DND-41 (cell line): ENCODE results near the gene PARVA.

Experiments used
- EZH2 ChIP-seq: IDR thresholded peaks from 3 replicates; pipeline ENCODE4 v1.6.1; 2012; ENCODE audit warnings: borderline replicate concordance, low read depth, mild to moderate bottlenecking, moderate library complexity, low read length, inconsistent platforms; ENCODE audit not compliant: severe bottlenecking
- TF ChIP-seq, protein P1 (sequence below): IDR thresholded peaks from 2 replicates; pipeline ENCODE4 v1.5.1; 2012; ENCODE audit warnings: borderline replicate concordance, low read length, moderate library complexity, mild to moderate bottlenecking; ENCODE audit not compliant: poor library complexity, severe bottlenecking; ENCODE audit errors: extremely low read depth

DNA sequence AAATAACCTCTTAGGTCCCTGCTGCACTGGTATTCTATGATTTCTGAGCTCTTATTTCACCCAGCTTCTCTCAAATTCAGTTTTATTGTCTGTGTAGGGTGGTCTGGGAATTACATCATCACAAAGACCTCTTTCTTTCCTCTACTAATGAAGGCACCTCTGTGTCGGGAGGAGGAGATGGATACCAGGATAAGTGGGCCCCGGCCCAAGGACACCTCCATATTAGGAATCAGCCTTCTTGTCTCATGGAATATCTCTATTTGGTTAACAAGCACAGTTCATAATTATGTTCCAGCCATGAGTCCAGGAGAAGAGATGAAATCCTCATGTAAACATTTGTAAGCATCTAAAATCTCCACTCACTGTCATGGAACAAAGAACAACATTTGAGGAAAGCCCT, 9.4 kb downstream of the PARVA start:
- no peak for TF ChIP-seq EZH2
- TF ChIP-seq, protein P1, sequence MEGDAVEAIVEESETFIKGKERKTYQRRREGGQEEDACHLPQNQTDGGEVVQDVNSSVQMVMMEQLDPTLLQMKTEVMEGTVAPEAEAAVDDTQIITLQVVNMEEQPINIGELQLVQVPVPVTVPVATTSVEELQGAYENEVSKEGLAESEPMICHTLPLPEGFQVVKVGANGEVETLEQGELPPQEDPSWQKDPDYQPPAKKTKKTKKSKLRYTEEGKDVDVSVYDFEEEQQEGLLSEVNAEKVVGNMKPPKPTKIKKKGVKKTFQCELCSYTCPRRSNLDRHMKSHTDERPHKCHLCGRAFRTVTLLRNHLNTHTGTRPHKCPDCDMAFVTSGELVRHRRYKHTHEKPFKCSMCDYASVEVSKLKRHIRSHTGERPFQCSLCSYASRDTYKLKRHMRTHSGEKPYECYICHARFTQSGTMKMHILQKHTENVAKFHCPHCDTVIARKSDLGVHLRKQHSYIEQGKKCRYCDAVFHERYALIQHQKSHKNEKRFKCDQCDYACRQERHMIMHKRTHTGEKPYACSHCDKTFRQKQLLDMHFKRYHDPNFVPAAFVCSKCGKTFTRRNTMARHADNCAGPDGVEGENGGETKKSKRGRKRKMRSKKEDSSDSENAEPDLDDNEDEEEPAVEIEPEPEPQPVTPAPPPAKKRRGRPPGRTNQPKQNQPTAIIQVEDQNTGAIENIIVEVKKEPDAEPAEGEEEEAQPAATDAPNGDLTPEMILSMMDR: no peak
